NCI-H82 treated with DMSO at 0.1 percent for 48 hours (cell line): ENCODE results near the gene DIDO1.
"Not testable (repeated sequence)": the region's sequence is repeated elsewhere in the genome, so short reads cannot be mapped to it uniquely, and the experiment has no call there.

Experiments
- DNase-seq: peaks from one replicate; lab custom pipeline; 2025; ENCODE audit not compliant: unreplicated experiment; lab: John Stamatoyannopoulos, UW

Gene DIDO1

GRCh38 chr20:62858058-62858830 lies 68.1 kb downstream of the DIDO1 start:
- DNase-seq: no peak

GRCh38 chr20:62856931-62857619 lies 69.2 kb downstream of the DIDO1 start:
- no peak for DNase-seq

- no peak for DNase-seq
Observed at GRCh38 chr20:62855120-62855519, 71.2 kb downstream of the DIDO1 start.

GRCh38 chr20:62854121-62854520 lies 72.2 kb downstream of the DIDO1 start:
- DNase-seq: no peak

GRCh38 chr20:62853304-62853703 lies 73.0 kb downstream of the DIDO1 start:
- not testable (repeated sequence) for DNase-seq

GRCh38 chr20:62852841-62853240 lies 73.5 kb downstream of the DIDO1 start:
- DNase-seq: no peak

- no peak for DNase-seq
Observed at GRCh38 chr20:62852196-62852595, 74.1 kb downstream of the DIDO1 start.

- no peak for DNase-seq
Observed at GRCh38 chr20:62850333-62850974, 75.9 kb downstream of the DIDO1 start.

- DNase-seq: no peak
Observed at GRCh38 chr20:62849431-62849830, 76.9 kb downstream of the DIDO1 start.

- DNase-seq: not testable (repeated sequence)
Observed at GRCh38 chr20:62848917-62849316, 77.4 kb downstream of the DIDO1 start.

- DNase-seq: no peak
Observed at GRCh38 chr20:62846166-62846890, 80.0 kb downstream of the DIDO1 start.

- no peak for DNase-seq
Observed at GRCh38 chr20:62845416-62846160, 80.7 kb downstream of the DIDO1 start.

GRCh38 chr20:62844182-62844581 lies 82.1 kb downstream of the DIDO1 start:
- no peak for DNase-seq

GRCh38 chr20:62843656-62844055 lies 82.6 kb downstream of the DIDO1 start:
- no peak for DNase-seq

- no peak for DNase-seq
Observed at GRCh38 chr20:62841705-62842212, 84.5 kb downstream of the DIDO1 start.

GRCh38 chr20:62840244-62841197 lies 85.8 kb downstream of the DIDO1 start:
- no peak for DNase-seq

- DNase-seq: no peak
Observed at GRCh38 chr20:62839816-62840215, 86.5 kb downstream of the DIDO1 start.

- DNase-seq: no peak
Observed at GRCh38 chr20:62839261-62839660, 87.0 kb downstream of the DIDO1 start.

- no peak for DNase-seq
Observed at GRCh38 chr20:62838128-62838891, 88.0 kb downstream of the DIDO1 start.
